Stomach (tissue), 9 donors: ENCODE measurements around the gene FGF14. TPM values are rescaled to one million over a fixed set of nuclear protein-coding genes. Genes with fewer than 3 reads are reported as not detected.

Source experiments
- DNase-seq, 2 donors: peaks; one replicate each; pipeline versions ENCODE4 v3.0.0 to v3.0.0-alpha.2; 2013 to 2019
- H3K27ac ChIP-seq, 5 donors: fragments of 200-600 bp in 4 of 5; sonication (generic) in 4 of 5; one replicate each; pipeline ENCODE4 v1.5.1; 2013 to 2019; ENCODE audit warnings: mild to moderate bottlenecking in 1 of 5, moderate library complexity in 1 of 5
- H3K27me3 ChIP-seq, 3 donors: fragments of 200-600 bp; sonication (generic); one replicate each; pipeline ENCODE4 v1.5.1; 2017 to 2019; ENCODE audit warnings: mixed run types in 1 of 3
- H3K36me3 ChIP-seq, 4 donors: fragments of 200-600 bp; sonication (generic); 1 replicate in 3 of 4; 2 replicates in 1 of 4; pipeline ENCODE4 v1.5.1; 2016 to 2019
- H3K4me1 ChIP-seq, 4 donors: fragments of 200-600 bp; sonication (generic); one replicate each; pipeline ENCODE4 v1.5.1; 2016 to 2019
- H3K4me3 ChIP-seq, 4 donors: fragments of 200-600 bp; sonication (generic) in 3 of 4; one replicate each; pipeline ENCODE4 v1.5.1; 2016 to 2019; ENCODE audit warnings: mild to moderate bottlenecking in 1 of 4
- H3K9me3 ChIP-seq, 4 donors: fragments of 200-600 bp; sonication (generic); one replicate each; pipeline ENCODE4 v1.5.1; 2016 to 2019
- EP300 ChIP-seq: sonication (generic); formaldehyde crosslinking; IDR thresholded peaks from one replicate; pipeline ENCODE4 v1.6.1; 2017; ENCODE audit warnings: antibody characterized with exemption
- POLR2A ChIP-seq, 4 donors: fragments of 450-650 bp; IDR thresholded peaks; one replicate each; pipeline ENCODE4 v1.6.1; 2016; ENCODE audit warnings: antibody characterized with exemption in 4 of 4, control low read depth in 2 of 4, mild to moderate bottlenecking in 1 of 4, moderate library complexity in 1 of 4
- POLR2AphosphoS5 ChIP-seq, 3 donors: sonication (generic); formaldehyde crosslinking; IDR thresholded peaks; one replicate each; pipeline ENCODE4 v1.6.1; 2016; ENCODE audit warnings: antibody characterized with exemption in 3 of 3
- WGBS, 5 donors: extraction: QIAGEN DNeasy Blood & Tissue Kit in 3 of 5; methylation state at CpG; one replicate each; pipeline versions ENCODE4 v1.1.5 to v1.1.7; 2013 to 2018; 5-methylcytosine and 5-hydroxymethylcytosine counted together
- intact Hi-C: fragments of 100-400 bp; cut with DNase I; formaldehyde crosslinking; loops from one replicate; pipeline ENCODE4 v1.15.1; 2023; ENCODE audit warnings: low total_unique reads
- polyA plus RNA-seq, 3 donors: library from polyadenylated mRNA; stranded (reverse); fragments of 200-250 nt; gene quantifications; one replicate each; pipeline ENCODE4 v1.2.3, GENCODE V29; 2013
- total RNA-seq, 5 donors: library from RNA; depleted of rRNA; stranded (reverse); fragments of >200 nt; gene quantifications; one replicate each; pipeline versions ENCODE4 v1.1.0 to v1.2.3, GENCODE V29; 2014 to 2016
- TF ChIP-seq, protein P1 (sequence below), 7 experiments: fragments of 450-650 bp in 4 of 7; fragments of 200-600 bp in 3 of 7; sonication (generic) in 3 of 7; IDR thresholded peaks; one replicate each; pipeline ENCODE4 v1.5.1; 2016 to 2019; ENCODE audit warnings: antibody characterized with exemption in 7 of 7, control low read depth in 2 of 7, mild to moderate bottlenecking in 1 of 7
- donor health status: healthy with polysubstance abuse.
- donor health status: Bipolar disorder and iron deficiency.
- donor health status: healthy.

The FGF14 gene
- total and polyA plus RNA-seq, 8 donors = 0.08 to 6.6 (median 0.54) TPM

GRCh38 chr13:102374726-102375125 lies 27.1 kb downstream of the FGF14 start:
- DNase-seq = no peak
- Histone ChIP-seq H3K4me3 (no peak overlapping the region), H3K27me3 (no peaks in the 10 kb centered on the region), H3K9me3 (no peaks in the 10 kb centered on the region), H3K36me3 (no peaks in the 10 kb centered on the region), H3K4me1 (no peaks in the 10 kb centered on the region), H3K27ac (no peak overlapping the region)
- TF ChIP-seq, protein P1, sequence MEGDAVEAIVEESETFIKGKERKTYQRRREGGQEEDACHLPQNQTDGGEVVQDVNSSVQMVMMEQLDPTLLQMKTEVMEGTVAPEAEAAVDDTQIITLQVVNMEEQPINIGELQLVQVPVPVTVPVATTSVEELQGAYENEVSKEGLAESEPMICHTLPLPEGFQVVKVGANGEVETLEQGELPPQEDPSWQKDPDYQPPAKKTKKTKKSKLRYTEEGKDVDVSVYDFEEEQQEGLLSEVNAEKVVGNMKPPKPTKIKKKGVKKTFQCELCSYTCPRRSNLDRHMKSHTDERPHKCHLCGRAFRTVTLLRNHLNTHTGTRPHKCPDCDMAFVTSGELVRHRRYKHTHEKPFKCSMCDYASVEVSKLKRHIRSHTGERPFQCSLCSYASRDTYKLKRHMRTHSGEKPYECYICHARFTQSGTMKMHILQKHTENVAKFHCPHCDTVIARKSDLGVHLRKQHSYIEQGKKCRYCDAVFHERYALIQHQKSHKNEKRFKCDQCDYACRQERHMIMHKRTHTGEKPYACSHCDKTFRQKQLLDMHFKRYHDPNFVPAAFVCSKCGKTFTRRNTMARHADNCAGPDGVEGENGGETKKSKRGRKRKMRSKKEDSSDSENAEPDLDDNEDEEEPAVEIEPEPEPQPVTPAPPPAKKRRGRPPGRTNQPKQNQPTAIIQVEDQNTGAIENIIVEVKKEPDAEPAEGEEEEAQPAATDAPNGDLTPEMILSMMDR (IDR thresholded peaks at IDR 0.05) = no peak
- intact Hi-C loops = no loop called here
- 66 to 93% (median 75%) methylated on average over 1 of the region's 1 CpG for WGBS, 5 donors

DNA sequence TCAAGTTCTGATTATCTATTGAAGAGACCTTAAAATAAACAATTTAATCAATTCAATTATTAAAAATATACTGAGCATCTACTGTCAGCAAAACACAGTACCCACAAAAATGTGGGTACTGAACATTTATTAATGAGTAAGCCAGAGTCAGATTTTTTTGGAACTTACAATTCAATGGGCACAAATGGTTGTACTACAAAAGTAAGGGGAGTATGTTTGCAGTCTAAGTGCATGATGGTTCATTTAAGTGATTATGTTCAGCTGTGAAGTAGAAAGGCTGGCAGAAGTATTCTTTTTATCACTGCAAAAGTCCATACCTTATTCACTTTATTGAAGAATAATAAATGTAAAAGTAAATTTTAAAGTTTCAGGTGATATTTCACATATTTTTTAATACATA lies 27.6 kb downstream of the FGF14 start:
- TF ChIP-seq POLR2A (IDR thresholded peaks at IDR 0.05) (no peak), POLR2AphosphoS5 (IDR thresholded peaks at IDR 0.05) (no peak), EP300 (no peak)
- TF ChIP-seq, protein P1 (IDR thresholded peaks at IDR 0.05) = no peak
- Histone ChIP-seq H3K27me3 (no peaks in the 10 kb centered on the region), H3K4me3 (no peak overlapping the region), H3K9me3 (no peaks in the 10 kb centered on the region), H3K36me3 (no peaks in the 10 kb centered on the region), H3K4me1 (no peaks in the 10 kb centered on the region), H3K27ac (no peak overlapping the region)
- intact Hi-C loops = no loop called here
- no peak for DNase-seq

DNA sequence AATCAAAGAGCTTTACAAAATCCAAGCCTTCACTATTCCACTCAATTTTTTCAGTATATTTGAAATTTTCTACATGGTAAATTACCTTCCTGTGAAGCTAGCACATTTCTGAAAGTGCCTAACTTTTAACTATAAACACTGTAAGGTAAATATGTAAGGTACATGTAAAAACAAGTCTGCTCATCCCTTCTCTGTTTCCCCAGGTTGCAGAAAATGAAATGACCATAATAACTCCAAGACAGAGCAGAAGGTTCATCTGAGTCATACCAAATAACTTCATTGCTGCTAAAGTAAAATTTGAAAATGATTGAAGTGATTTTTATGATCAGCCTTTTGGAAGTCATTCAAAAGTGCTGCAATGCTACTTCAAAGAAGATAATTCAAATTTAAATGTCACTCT lies 28.6 kb downstream of the FGF14 start:
- Histone ChIP-seq H3K9me3 (no peaks in the 10 kb centered on the region), H3K27me3 (no peaks in the 10 kb centered on the region), H3K36me3 (no peaks in the 10 kb centered on the region), H3K4me1 (no peaks in the 10 kb centered on the region), H3K4me3 (no peak overlapping the region), H3K27ac (no peak overlapping the region)
- intact Hi-C loops = no loop called here
- TF ChIP-seq POLR2A (IDR thresholded peaks at IDR 0.05) (no peak), POLR2AphosphoS5 (IDR thresholded peaks at IDR 0.05) (no peak), EP300 (no peak)
- TF ChIP-seq, protein P1 (IDR thresholded peaks at IDR 0.05) = no peak
- no peak for DNase-seq

- WGBS, 5 donors = 56 to 89% (median 74%) methylated on average over 2 of the region's 2 CpGs
- Histone ChIP-seq H3K36me3 (no peaks in the 10 kb centered on the region), H3K27me3 (no peaks in the 10 kb centered on the region), H3K9me3 (no peaks in the 10 kb centered on the region), H3K27ac (no peak overlapping the region), H3K4me1 (no peaks in the 10 kb centered on the region), H3K4me3 (no peak overlapping the region)
- TF ChIP-seq POLR2AphosphoS5 (IDR thresholded peaks at IDR 0.05) (no peak), EP300 (no peak), POLR2A (IDR thresholded peaks at IDR 0.05) (no peak)
- TF ChIP-seq, protein P1 (IDR thresholded peaks at IDR 0.05) = no peak
- intact Hi-C loops = no loop called here
- no peak for DNase-seq
Measured at GRCh38 chr13:102369302-102369701, 32.5 kb downstream of the FGF14 start.

GRCh38 chr13:102367836-102368235 lies 34.0 kb downstream of the FGF14 start:
- Histone ChIP-seq H3K4me1 (no peaks in the 10 kb centered on the region), H3K4me3 (no peak overlapping the region), H3K36me3 (no peaks in the 10 kb centered on the region), H3K27me3 (no peaks in the 10 kb centered on the region), H3K9me3 (no peaks in the 10 kb centered on the region), H3K27ac (no peak overlapping the region)
- no peak for DNase-seq
- TF ChIP-seq EP300 = no peak
- TF ChIP-seq POLR2A (IDR thresholded peaks at IDR 0.05) = no peak
- TF ChIP-seq POLR2AphosphoS5 (IDR thresholded peaks at IDR 0.05) = no peak
- TF ChIP-seq, protein P1 (IDR thresholded peaks at IDR 0.05) = no peak
- WGBS, 5 donors = 87 to 90% (median 88%) methylated on average over 14 of the region's 14 CpGs
- intact Hi-C loops = no loop called here
